HPDE6-E6E7 (cell line): ENCODE results near the gene PCDHA10.

Source experiments
- DNase-seq: peaks from one replicate; pipeline ENCODE4 v3.0.0; 2011; ENCODE audit warnings: missing footprints; ENCODE audit errors: extremely low spot score

PCDHA10 gene

GRCh38 chr5:140883927-140884697 is 28.4 kb downstream of the PCDHA10 start:
- DNase-seq = no peak

- DNase-seq = no peak
Observed at GRCh38 chr5:140916325-140916724, 60.6 kb downstream of the PCDHA10 start.
